ENCODE measurements around the gene GPR22. TPM values are rescaled to one million over a fixed set of nuclear protein-coding genes. Genes with fewer than 3 reads are reported as not detected.

The GPR22 gene
- total and polyA plus RNA-seq, 2 of the 4 experiments (the other 2 are of a cell fraction): not detected

Small RNAs within 50 kb of the gene (microRNA-seq; reads per million reads assigned to microRNA genes)
- not detected for gene AC002381.1 (ENCODE audit: insufficient read depth, insufficient read length)

Small RNAs within 50 kb of the gene (small RNA-seq; reads per million reads assigned to genes)
- gene AC002381.1: 0 reads per million in 5 experiments

Other genes starting within 250 kb of the GPR22 start
- 27.4 and 35.8 TPM in 2 replicates for gene COG5, start 93.9 kb downstream of the GPR22 start, total RNA-seq (2012; rRNA removed)
- gene COG5, start 93.9 kb downstream of the GPR22 start, polyA plus RNA-seq (2012; rRNA removed): 15.7 and 18.5 TPM in 2 replicates
- gene DUS4L, start 93.9 kb downstream of the GPR22 start, total RNA-seq (2012; rRNA removed): 6.6 and 8.6 TPM in 2 replicates
- 3.3 and 4.2 TPM in 2 replicates for gene DUS4L, start 93.9 kb downstream of the GPR22 start, polyA plus RNA-seq (2012; rRNA removed)
- 33.0 and 119 TPM in 2 replicates for gene BCAP29, start 110.2 kb downstream of the GPR22 start, total RNA-seq (2012; rRNA removed)
- gene BCAP29, start 110.2 kb downstream of the GPR22 start, polyA plus RNA-seq (2012; rRNA removed): 21.1 and 35.1 TPM in 2 replicates
- 0.56 and 1.1 TPM in 2 replicates for gene SLC26A4, start 190.8 kb downstream of the GPR22 start, total RNA-seq (2012; rRNA removed)
- 0.09 and 0.20 TPM in 2 replicates for gene SLC26A4, start 190.8 kb downstream of the GPR22 start, polyA plus RNA-seq (2012; rRNA removed)

Data from IMR-90 (cell line).